Kidney (tissue), 14 donors: ENCODE results near the gene MYLK. TPM values are rescaled to one million over a fixed set of nuclear protein-coding genes. Genes with fewer than 3 reads are reported as not detected.
"Not testable (repeated sequence)": the region's sequence is repeated elsewhere in the genome, so short reads cannot be mapped to it uniquely, and the experiment has no call there.

ENCODE experiments used
- DNase-seq, 5 donors: peaks; one replicate each; pipeline ENCODE4 v3.0.0-alpha.2; 2013 to 2020
- FAIRE-seq: peaks from 2 replicates; lab custom pipeline; 2012; peaks lifted over from hg19 to GRCh38; lab: Jason Lieb, UNC
- H3K27ac ChIP-seq, 2 donors: one replicate each; pipeline ENCODE4 v1.7.0; 2013; ENCODE audit warnings: low read depth in 2 of 2, low read length in 2 of 2, inconsistent platforms in 1 of 2
- H3K27me3 ChIP-seq: one replicate; pipeline ENCODE4 v1.7.1; 2013; ENCODE audit warnings: low read length, inconsistent platforms; ENCODE audit not compliant: control insufficient read depth, insufficient read depth
- H3K36me3 ChIP-seq, 3 donors: one replicate each; pipeline versions ENCODE4 v1.7.0 to v1.7.1; 2013; ENCODE audit warnings: low read length in 3 of 3, control low read depth in 1 of 3, inconsistent platforms in 1 of 3; ENCODE audit not compliant: insufficient read depth in 3 of 3, control insufficient read depth in 2 of 3
- H3K4me1 ChIP-seq, 3 donors: one replicate each; pipeline versions ENCODE4 v1.7.0 to v1.7.1; 2013; ENCODE audit warnings: low read length in 3 of 3, inconsistent platforms in 1 of 3, low read depth in 1 of 3; ENCODE audit not compliant: control insufficient read depth in 2 of 3, insufficient read depth in 2 of 3
- H3K4me3 ChIP-seq, 3 donors: one replicate each; pipeline versions ENCODE4 v1.7.0 to v1.8.1; 2013; ENCODE audit warnings: low read length in 3 of 3, control low read depth in 1 of 3, inconsistent platforms in 1 of 3
- H3K9ac ChIP-seq, 3 donors: one replicate each; pipeline versions ENCODE4 v1.7.0 to v1.7.1; 2013; ENCODE audit warnings: low read length in 3 of 3, control low read depth in 1 of 3, inconsistent platforms in 1 of 3
- H3K9me3 ChIP-seq, 3 donors: one replicate each; pipeline versions ENCODE4 v1.7.0 to v1.7.1; 2013; ENCODE audit warnings: low read length in 3 of 3, control low read depth in 1 of 3, inconsistent platforms in 1 of 3; ENCODE audit not compliant: control insufficient read depth in 2 of 3, insufficient read depth in 1 of 3
- CTCF ChIP-seq: IDR thresholded peaks from 3 replicates; pipeline ENCODE4 v1.5.1; 2012; ENCODE audit warnings: mild to moderate bottlenecking, moderate library complexity, borderline replicate concordance; ENCODE audit not compliant: insufficient read depth; ENCODE audit errors: extremely low read depth
- intact Hi-C: fragments of 100-400 bp; cut with DNase I; formaldehyde crosslinking; loops from one replicate; pipeline ENCODE4 v1.11.1; 2022
- polyA plus RNA-seq: library from polyadenylated mRNA; stranded (reverse); fragments of 350-450 nt; fragmentation: Illumina TruSeq; extraction: RNeasy Lipid Tissue Mini Kit (QIAGEN cat#74804); gene quantifications from one replicate; pipeline ENCODE4 v1.2.3, GENCODE V29; 2014; ENCODE audit warnings: low read depth, low replicate concordance; ENCODE audit not compliant: insufficient read depth
- total RNA-seq: library from RNA; stranded (reverse); fragmentation: NEBNext Ultra II Directional; extraction: Animal tissue kit (Norgen Biotek cat#: 25700); gene quantifications from one replicate; pipeline ENCODE4 v1.2.1, GENCODE V29; 2021
- donor health status: control.
- donor health status: control.
- donor health status: control.
- donor health status: control.
- donor health status: control.
- donor health status: DM: yes; HTN: yes; CAD: no.
- donor health status: Normal renal cell carcinoma (clear cell type).

The MYLK gene
- total and polyA plus RNA-seq, 2 donors from 2014 or later: 25.3 to 164 TPM

GRCh38 chr3:123605789-123606234 lies 278.3 kb downstream of the MYLK start:
- H3K4me1 ChIP-seq: peaks cover 0 to 9% (median 0%) of the 10 kb centered on the region in 3 donors
- no peak for TF ChIP-seq CTCF
- no peak for DNase-seq
- intact Hi-C loops: no loop called here
- no peak overlapping the region for H3K27ac ChIP-seq
- no peaks in the 10 kb centered on the region for H3K9me3 ChIP-seq
- FAIRE-seq: no peak
- no peak overlapping the region for H3K4me3 ChIP-seq
- no peaks in the 10 kb centered on the region for H3K36me3 ChIP-seq
- H3K27me3 ChIP-seq: no peaks in the 10 kb centered on the region
- H3K9ac ChIP-seq: no peak overlapping the region

GRCh38 chr3:123603153-123603552 lies 281.0 kb downstream of the MYLK start:
- DNase-seq, H3K27me3 ChIP-seq, H3K9ac ChIP-seq, H3K4me1 ChIP-seq, H3K9me3 ChIP-seq, H3K4me3 ChIP-seq, H3K27ac ChIP-seq, H3K36me3 ChIP-seq, intact Hi-C loops, FAIRE-seq: not testable (repeated sequence)

GRCh38 chr3:123602325-123602724 lies 281.8 kb downstream of the MYLK start:
- Histone ChIP-seq H3K36me3 (no peaks in the 10 kb centered on the region), H3K27me3 (no peaks in the 10 kb centered on the region), H3K9ac (no peak overlapping the region), H3K9me3 (no peaks in the 10 kb centered on the region), H3K4me3 (no peak overlapping the region), H3K4me1 (peaks cover 0 to 9% (median 0%) of the 10 kb centered on the region in 3 donors), H3K27ac (no peak overlapping the region)
- no peak for FAIRE-seq
- TF ChIP-seq CTCF: no peak
- intact Hi-C loops: no loop called here
- DNase-seq: no peak

- H3K27ac ChIP-seq, H3K27me3 ChIP-seq, FAIRE-seq, H3K4me1 ChIP-seq, H3K4me3 ChIP-seq, H3K36me3 ChIP-seq, intact Hi-C loops, DNase-seq, H3K9me3 ChIP-seq, H3K9ac ChIP-seq: not testable (repeated sequence)
Observed at GRCh38 chr3:123600863-123601262, 283.3 kb downstream of the MYLK start.
